HG03342 (cell line): ENCODE results near the gene AFF4.
A peak's percentile ranks its signal among the peaks of the same experiment; 100 is the strongest.

Experiments used
- ATAC-seq: cut with Tn5 transposase; IDR thresholded peaks from one replicate; pipeline ENCODE4 v1.9.1; 2021; ENCODE audit warnings: mild to moderate bottlenecking, moderate library complexity; ENCODE audit not compliant: unreplicated experiment

The AFF4 gene

DNA sequence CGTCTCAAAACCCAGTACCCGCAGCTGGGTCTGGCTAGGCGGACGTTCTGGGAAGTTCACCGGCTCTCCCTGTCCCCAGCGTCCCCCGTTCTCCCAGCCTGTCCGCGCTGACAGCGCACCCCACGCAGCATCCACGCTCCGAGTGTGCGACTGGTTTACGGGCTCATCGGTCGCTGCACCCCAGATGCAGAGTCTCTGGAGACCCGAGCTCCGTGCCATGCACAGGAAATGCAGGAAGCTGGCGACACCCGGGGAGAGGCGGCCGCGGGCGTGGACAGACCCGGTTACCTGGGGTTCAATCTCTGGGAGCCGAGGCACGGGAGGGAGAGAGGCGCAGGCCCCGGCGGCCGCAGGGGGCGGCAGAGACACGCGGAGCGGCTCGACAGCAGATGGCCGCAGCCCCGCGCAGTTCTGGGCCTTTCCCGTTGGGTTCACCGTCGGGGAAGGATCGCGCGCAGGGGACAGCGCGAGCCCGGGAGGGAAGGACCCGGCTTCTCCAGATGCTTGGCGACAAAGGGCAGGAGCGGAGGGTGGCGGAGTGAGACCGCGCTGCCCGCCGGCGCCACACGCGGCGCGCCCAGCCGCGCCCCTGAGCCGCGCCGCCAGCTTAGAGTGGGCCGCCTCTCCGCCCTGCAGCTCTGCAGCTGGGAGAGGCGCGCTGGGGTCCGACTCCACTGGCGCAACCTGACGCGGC, 133.5 kb downstream of the AFF4 start:
- ATAC-seq, result peak; percentile 63

DNA sequence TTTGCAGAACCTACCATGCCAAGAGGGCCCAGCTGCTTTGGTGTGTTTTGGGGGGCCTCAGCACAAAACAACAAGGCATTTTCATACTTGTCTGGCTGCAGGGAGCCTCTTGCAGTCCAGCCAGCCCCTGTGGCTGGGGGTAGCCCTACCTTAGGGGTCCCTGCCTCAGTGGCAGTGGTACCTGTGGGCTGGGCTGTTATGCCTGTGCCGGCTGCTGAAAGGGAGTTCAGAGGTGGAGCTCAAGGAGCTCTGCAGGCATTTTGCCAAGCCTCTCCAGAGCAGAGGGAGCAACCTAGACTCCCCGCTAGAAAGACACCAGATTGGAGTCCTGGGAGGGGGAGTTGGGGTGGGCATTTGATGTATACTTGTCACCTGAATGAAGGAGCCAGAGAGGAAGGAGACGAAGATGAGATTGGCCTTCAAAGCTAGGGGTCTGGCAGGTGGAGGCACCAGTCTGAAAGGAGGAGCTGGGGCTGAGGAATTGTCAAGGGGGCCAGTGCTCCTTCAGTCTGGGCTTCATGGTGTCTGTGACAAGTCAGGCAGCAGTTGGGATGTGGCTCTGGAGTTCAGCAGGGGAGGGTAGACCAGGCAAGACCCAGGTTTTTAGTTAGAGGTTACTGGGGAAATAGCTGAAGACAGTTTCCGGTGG, 134.5 kb downstream of the AFF4 start:
- no peak for ATAC-seq

DNA sequence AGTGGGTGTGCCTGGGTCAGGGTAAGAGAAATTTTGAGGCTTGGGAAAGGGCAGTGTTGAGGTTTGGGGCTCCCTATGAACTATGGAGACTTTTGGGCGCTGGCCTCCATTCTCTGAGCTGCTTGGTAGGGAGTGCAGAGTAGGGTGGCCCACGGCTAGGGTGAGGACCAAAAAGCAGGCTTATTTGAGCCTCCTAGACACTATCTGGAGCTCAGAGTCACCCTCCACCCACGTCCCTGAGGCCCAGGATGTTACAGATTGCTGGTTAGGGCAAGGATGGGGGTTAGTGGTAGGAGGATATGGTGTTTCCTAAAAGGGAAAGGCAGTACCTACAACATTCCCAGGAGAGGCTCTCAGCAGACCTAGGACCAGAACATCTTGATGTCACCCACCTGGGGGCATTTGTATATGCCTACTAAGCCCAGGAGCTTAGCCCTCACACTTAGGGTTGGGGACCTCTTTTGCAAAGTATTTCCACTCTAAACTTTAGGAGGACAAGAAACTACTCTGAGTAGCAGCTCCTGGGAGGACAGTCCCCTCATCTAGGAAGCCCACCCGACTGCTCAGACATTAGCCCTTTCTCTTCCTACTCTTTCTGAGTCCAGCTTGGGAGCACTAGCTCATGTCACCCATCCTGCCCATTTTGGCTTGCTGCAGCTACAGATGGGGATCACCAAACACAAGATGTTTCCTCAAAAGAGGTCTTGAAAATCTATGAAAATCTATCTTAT, 135.3 kb downstream of the AFF4 start:
- ATAC-seq, result no peak

DNA sequence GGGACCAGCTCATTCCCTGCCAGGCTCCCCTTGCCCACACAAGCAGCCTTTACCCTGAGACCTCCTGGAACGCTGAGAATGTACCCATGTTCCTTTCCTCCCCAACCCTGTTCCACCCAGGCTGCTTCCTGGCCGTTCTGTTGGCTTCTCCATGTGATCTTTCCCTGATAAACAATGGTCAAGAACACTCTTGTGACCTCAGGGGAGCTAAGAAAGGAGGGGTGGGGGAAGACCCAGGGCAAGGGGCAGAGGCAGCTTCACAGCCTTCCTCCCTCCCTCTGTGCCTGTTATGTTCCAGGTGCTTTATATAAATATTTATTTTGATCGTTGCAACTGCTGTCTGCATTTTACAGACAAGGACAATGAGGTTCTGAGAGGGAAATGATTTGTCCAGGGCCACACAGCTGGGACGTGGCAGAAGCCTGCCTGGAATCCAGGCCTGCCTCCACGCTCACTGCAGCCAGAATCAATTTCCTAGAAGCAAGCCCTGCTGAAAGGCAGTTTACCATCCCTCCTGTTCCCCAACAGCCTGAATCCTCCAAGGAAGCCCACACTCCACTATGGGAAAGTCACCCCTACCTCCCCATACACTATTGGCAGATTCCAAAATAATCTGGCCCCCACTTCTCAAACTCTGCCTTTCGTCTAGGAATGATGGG, 136.9 kb downstream of the AFF4 start:
- no peak for ATAC-seq

DNA sequence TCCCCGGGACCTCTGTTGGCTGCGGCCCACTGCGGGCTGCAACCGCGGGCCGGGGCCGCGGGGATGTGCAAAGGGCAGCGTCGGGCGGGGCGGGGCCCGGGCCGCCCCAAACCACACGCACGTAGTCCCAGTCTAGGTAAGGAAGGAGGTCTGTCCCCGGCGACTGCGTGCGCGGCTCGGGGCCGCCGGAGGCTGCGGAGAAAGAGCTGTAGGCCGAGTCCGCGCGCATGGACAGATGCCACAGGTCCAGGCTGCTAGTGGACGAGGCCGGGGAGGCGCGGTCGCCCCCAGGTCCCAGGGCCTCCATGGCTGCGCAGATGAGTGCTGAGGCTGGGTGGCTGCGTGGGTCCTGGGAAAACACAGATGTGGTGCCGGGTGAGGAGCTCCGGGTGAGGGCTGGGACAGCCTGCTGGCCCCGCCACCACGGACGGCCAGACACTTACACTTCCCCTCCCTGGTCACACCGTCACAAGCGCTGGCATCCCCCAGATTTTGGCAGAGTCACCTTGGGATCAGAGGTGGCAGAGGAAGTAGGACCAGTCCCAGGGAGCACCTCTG, 137.5 kb downstream of the AFF4 start:
- ATAC-seq, result no peak
